MG63 (cell line): ENCODE measurements around the gene PTPN20. TPM values are rescaled to one million over a fixed set of nuclear protein-coding genes. Genes with fewer than 3 reads are reported as not detected.

ENCODE experiments used
- DNase-seq: peaks from one replicate; pipeline ENCODE4 v3.0.0-alpha.2; 2020
- H3K27me3 ChIP-seq: fragments of 250-450 bp; sonication (Bioruptor Pico); 2 replicates; pipeline ENCODE4 v1.5.1; 2020; ENCODE audit warnings: mild to moderate bottlenecking, moderate library complexity
- H3K36me3 ChIP-seq: fragments of 250-450 bp; sonication (Bioruptor Pico); 2 replicates; pipeline ENCODE4 v1.5.1; 2020; ENCODE audit warnings: mild to moderate bottlenecking, moderate library complexity
- H3K4me3 ChIP-seq: fragments of 250-450 bp; sonication (Bioruptor Pico); 2 replicates; pipeline ENCODE4 v1.5.1; 2020; ENCODE audit warnings: mild to moderate bottlenecking, moderate library complexity
- H3K9me3 ChIP-seq: fragments of 250-450 bp; sonication (Bioruptor Pico); 2 replicates; pipeline ENCODE4 v1.5.1; 2020; ENCODE audit warnings: mild to moderate bottlenecking, moderate library complexity
- total RNA-seq: library from RNA; depleted of rRNA; stranded (reverse); fragments of >200 nt; shearing (Covaris generic); gene quantifications from 2 replicates; pipeline ENCODE4 v1.2.3, GENCODE V29; 2014; ENCODE audit warnings: low replicate concordance

Gene PTPN20
- total RNA-seq, 1 experiment from 2014 or later: not detected

GRCh38 chr10:47037654-47038425, 126.6 kb downstream of the PTPN20 start:
- DNase-seq: no peak
- H3K4me3 ChIP-seq: no peak overlapping the region
- no peaks in the 10 kb centered on the region for H3K9me3 ChIP-seq
- H3K27me3 ChIP-seq: no peaks in the 10 kb centered on the region
- H3K36me3 ChIP-seq: no peaks in the 10 kb centered on the region

GRCh38 chr10:47038881-47039561, 127.8 kb downstream of the PTPN20 start:
- no peak overlapping the region for H3K4me3 ChIP-seq
- no peaks in the 10 kb centered on the region for H3K9me3 ChIP-seq
- DNase-seq: no peak
- H3K36me3 ChIP-seq: no peaks in the 10 kb centered on the region
- H3K27me3 ChIP-seq: no peaks in the 10 kb centered on the region

- H3K9me3 ChIP-seq: no peaks in the 10 kb centered on the region
Observed at GRCh38 chr10:47039562-47039913, 128.3 kb downstream of the PTPN20 start.

GRCh38 chr10:47040041-47040491, 128.8 kb downstream of the PTPN20 start:
- H3K4me3 ChIP-seq: no peak overlapping the region
- no peak for DNase-seq
- H3K36me3 ChIP-seq: no peaks in the 10 kb centered on the region
- no peaks in the 10 kb centered on the region for H3K27me3 ChIP-seq
- no peaks in the 10 kb centered on the region for H3K9me3 ChIP-seq

More at GRCh38 chr10:47039562-47039913, 128.3 kb downstream of the PTPN20 start:
- Histone ChIP-seq H3K4me3 (no peak overlapping the region), H3K27me3 (no peaks in the 10 kb centered on the region), H3K36me3 (no peaks in the 10 kb centered on the region)
- no peak for DNase-seq

- no peak overlapping the region for H3K4me3 ChIP-seq
- no peaks in the 10 kb centered on the region for H3K27me3 ChIP-seq
- DNase-seq: no peak
- no peaks in the 10 kb centered on the region for H3K36me3 ChIP-seq
- H3K9me3 ChIP-seq: no peaks in the 10 kb centered on the region
Observed at GRCh38 chr10:47040681-47041080, 129.5 kb downstream of the PTPN20 start.

- DNase-seq: no peak
Observed at GRCh38 chr10:47041396-47042198, 130.4 kb downstream of the PTPN20 start.

GRCh38 chr10:47042199-47042473, 130.9 kb downstream of the PTPN20 start:
- Histone ChIP-seq H3K4me3 (no peak overlapping the region), H3K36me3 (no peaks in the 10 kb centered on the region), H3K27me3 (no peaks in the 10 kb centered on the region), H3K9me3 (no peaks in the 10 kb centered on the region)
- DNase-seq: no peak

More at GRCh38 chr10:47041396-47042198, 130.4 kb downstream of the PTPN20 start:
- H3K9me3 ChIP-seq: no peaks in the 10 kb centered on the region
- no peaks in the 10 kb centered on the region for H3K36me3 ChIP-seq
- H3K27me3 ChIP-seq: no peaks in the 10 kb centered on the region
- no peak overlapping the region for H3K4me3 ChIP-seq

- Histone ChIP-seq H3K4me3 (no peak overlapping the region), H3K27me3 (no peaks in the 10 kb centered on the region), H3K9me3 (no peaks in the 10 kb centered on the region), H3K36me3 (no peaks in the 10 kb centered on the region)
- DNase-seq: no peak
Observed at GRCh38 chr10:47042780-47043750, 131.8 kb downstream of the PTPN20 start.

- H3K36me3 ChIP-seq: no peaks in the 10 kb centered on the region
- no peaks in the 10 kb centered on the region for H3K27me3 ChIP-seq
- DNase-seq: no peak
- H3K4me3 ChIP-seq: no peak overlapping the region
- H3K9me3 ChIP-seq: no peaks in the 10 kb centered on the region
Observed at GRCh38 chr10:47043928-47044538, 132.8 kb downstream of the PTPN20 start.

- Histone ChIP-seq H3K27me3 (no peaks in the 10 kb centered on the region), H3K4me3 (no peak overlapping the region), H3K9me3 (no peaks in the 10 kb centered on the region), H3K36me3 (no peaks in the 10 kb centered on the region)
- no peak for DNase-seq
Observed at GRCh38 chr10:47044741-47045140, 133.5 kb downstream of the PTPN20 start.

- Histone ChIP-seq H3K4me3 (no peak overlapping the region), H3K36me3 (no peaks in the 10 kb centered on the region), H3K9me3 (no peaks in the 10 kb centered on the region), H3K27me3 (no peaks in the 10 kb centered on the region)
- no peak for DNase-seq
Observed at GRCh38 chr10:47045331-47045861, 134.2 kb downstream of the PTPN20 start.

GRCh38 chr10:47046321-47047126, 135.3 kb downstream of the PTPN20 start:
- Histone ChIP-seq H3K4me3 (no peak overlapping the region), H3K36me3 (no peaks in the 10 kb centered on the region), H3K27me3 (no peaks in the 10 kb centered on the region), H3K9me3 (no peaks in the 10 kb centered on the region)
- no peak for DNase-seq

- no peaks in the 10 kb centered on the region for H3K36me3 ChIP-seq
- H3K9me3 ChIP-seq: no peaks in the 10 kb centered on the region
- no peak for DNase-seq
- H3K4me3 ChIP-seq: no peak overlapping the region
- H3K27me3 ChIP-seq: no peaks in the 10 kb centered on the region
Observed at GRCh38 chr10:47047127-47047504, 135.9 kb downstream of the PTPN20 start.

- Histone ChIP-seq H3K9me3 (no peaks in the 10 kb centered on the region), H3K4me3 (no peak overlapping the region), H3K36me3 (no peaks in the 10 kb centered on the region), H3K27me3 (no peaks in the 10 kb centered on the region)
- peak; percentile 61 for DNase-seq
Observed at GRCh38 chr10:47047577-47048525, 136.6 kb downstream of the PTPN20 start.
